ENCODE measurements around the gene BPHL.
"Not testable (repeated sequence)": the region's sequence is repeated elsewhere in the genome, so short reads cannot be mapped to it uniquely, and the experiment has no call there.

Gene BPHL

DNA sequence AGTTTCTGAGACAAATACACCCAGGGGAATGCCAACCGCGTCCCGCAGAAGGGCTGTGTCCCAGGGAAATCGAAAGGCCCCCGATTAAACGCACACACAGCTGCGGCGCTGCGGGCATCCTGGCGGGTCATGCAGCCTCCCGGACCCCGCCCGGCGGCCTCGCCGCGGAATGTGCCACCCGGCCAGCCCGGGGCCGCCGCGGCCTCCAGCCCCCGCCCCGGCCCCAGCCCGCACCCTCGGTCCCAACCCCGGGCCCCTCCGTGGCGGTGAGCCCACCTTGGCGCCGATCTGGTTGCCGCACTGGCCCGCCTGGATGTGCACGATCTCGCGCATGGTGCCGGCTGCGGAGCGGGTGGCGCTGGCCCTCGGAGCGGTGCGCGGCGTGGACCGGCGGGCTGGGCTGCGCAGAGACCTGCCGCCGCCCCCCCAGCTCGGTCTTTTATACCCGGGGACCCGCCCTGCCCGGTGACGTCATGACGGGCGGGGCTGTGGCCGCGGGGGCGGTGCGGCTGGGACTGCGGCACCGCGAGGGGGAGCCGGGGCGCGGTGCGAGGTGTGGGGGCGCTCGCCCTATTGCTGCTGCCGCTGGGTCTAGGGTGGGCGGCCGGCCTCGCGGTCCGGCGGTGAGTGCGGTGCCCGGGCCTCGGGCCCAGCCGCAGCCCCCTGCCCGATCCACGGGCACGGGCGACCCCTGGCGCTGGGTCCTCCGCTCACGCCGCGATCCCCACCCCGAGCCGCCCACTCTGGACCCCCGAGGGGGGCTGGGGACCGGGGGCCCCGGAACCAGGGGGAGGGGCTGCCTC, 38.8 kb downstream of the BPHL start, which contains the start of gene TUBB2A:
TSS of gene TUBB2A (minus strand) at position 414 of the 803 bp plus-strand sequence. CDS start at position 333, 81 bp downstream.
- DNase-seq, result peak; percentile 87 to 90

DNA sequence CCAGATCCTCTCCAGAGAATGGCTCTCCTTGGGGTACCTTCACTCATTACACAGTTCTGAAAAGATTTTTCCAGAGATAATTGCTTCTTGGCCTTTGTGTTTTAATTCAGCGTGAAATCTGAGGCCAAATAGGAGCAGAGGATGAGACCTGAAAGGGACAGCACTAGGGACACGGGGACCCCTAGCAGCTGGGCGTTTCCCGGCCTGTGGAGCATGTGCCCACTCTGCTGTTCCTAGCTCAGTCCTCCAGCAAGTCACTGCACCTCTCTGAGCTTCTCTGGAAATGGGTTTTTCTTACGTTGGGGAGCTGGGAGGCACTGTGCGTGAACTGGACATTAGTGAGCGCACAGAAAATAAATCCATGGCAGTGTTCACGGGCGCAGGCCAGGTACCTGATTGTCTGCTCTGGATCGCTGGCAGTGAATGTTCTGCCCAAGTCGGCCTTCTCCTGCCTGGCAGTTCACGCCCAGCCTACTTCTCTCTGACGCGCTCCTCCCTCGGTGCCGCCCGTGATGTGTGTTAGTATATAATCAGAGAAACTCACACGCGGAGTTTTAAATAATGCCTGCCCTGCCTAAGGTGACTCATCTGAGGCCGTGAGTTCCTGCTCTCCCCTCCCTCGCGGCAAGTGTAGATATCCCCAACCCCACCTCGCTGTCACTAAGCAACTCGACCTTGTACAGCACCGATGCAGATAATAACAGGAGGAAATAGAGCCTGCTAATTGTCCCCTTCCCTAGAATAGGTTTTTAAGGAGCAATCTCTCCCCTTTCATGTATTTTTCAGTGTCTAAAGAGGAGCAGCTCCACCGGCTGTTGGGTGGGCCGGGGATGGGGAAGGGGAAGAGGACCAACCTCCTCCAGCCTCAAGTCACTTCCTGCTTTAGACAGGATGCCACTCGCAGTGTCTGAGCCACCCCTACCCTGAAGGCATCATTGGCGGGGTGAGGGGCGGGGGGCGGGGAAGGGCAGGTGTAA, 41.6 kb downstream of the BPHL start:
- peak; percentile 72 to 78 for DNase-seq

DNA sequence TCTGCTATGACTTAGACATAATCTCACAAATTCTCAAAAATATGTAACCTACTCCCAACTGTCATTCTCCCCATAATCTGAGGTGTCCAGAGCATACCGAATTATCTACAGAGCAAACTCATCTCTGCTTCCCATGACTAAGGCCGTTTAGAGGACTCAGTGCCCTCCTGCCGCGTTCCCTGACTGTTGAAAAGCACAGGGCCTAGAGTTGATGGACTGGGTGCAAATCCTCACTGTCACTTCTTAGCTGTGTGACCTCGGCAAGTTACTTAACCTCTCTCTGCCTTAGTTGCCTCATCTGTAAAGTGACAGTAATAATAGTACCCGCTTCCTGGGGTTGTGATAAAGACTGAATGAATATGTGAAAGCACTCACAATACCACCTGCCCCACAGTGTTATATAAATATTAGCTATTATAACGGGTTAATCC, 43.6 kb downstream of the BPHL start:
- no peak for DNase-seq

DNA sequence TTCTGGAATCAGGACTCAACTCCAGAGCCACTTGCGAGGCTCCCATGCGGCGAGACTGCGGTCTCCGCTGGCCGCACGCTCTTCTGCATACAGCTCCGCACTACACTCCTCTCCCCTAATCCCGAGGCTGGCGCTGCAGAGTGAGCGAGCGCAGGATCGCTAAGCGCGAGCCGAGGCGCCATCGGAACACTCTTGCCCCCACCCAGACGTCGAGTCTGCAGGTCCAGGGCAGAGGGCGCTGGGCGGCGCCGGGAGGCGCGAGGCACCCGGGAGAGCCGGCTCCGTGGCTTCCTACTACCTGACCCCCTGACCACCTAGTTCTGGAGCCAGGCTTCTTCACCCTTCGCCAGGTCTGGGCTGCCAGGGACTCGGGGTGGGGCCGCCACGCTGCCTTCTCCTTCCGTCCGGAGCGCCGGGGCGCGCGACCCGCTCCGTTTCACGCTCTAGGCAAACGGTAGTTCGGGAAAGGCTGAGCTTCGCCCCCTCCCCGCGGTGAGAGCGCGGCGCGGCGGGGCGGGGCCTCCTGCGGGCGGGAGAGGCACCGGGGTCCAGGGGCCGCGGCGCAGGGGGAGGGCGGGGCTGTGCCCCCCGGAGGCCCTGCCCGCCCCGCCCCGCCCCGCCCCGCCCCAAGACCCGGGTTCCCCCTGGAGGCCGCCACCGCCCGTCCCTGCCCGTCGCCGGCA, 44.2 kb downstream of the BPHL start:
- peak; percentile 60 to 72 for DNase-seq

DNA sequence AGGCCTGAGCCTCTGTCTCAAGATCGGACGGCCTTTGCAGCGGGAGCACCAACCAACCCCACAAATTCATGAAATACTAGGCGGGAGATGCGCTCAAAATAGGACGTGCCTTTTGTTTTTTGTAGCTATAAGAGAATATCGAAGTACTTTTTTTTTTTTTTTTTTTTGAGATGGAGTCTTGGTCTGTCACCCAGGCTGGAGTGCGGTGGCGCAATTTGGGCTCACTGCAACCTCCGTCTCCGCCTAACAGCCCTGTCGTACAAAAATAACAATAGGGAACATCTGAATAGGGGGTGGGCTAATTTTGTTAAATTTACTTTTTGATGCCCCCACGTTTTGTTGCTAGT, 44.7 kb downstream of the BPHL start:
- no peak for DNase-seq

DNA sequence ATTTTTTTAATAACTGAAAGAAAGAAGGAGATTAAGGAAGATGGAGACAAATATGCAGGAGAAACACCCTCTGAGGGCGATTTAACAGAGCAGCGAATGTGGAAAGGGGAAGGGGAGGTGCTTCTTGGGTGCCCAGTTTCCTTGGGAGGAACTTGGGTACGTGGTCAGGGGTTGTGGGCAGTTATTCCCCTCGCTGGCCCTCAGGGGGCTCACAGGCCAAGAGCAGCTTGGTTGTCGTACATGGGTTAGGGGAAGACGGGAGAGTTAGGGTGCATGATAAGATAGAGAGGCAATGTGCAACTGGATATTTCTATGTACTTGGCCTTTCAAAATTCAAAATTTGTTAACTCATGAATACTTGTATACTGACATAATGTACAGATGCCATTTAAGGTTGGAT, 45.9 kb downstream of the BPHL start:
- no peak for DNase-seq

DNA sequence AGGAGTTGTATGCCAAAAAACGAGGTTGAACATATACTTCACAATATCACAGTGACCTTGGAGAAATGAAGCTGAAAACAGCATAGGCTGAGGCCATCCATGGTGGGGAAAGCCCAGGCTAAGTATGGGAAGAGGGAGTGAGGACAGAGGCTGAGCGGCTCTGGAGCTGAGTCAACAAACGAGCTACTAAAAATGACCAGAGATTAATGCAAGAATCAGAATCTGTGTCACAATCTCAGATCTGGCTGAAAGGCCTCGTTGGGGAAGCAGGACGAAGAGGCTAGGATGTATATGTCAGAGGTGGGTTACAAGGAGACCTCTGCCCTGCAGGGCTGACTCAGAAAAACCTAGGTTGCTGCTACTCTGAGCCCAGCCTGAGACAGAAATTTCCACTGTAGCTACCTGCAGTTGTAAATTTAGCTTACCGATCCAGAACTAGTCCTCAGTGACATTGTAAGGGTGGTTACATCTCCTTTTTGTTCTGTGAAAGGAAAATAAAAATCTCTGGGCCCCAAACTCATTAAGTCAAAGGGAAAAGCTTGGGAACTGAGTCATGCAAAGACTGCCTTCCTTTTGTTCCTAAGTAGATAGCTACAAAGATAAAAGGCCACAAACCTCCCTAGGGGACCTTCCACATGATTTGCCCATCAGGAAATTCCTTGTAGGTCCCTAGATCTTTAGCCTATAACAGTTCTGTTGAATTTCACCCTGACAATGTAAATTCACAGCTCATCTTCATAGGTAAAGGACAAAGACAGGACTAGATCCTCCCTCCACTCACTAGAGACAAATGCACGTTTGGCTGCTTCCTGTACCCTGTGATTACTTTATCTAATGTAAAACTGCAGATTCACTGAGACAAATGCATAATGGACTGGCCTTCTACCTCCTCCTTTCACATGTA, 47.4 kb downstream of the BPHL start:
- no peak for DNase-seq

DNA sequence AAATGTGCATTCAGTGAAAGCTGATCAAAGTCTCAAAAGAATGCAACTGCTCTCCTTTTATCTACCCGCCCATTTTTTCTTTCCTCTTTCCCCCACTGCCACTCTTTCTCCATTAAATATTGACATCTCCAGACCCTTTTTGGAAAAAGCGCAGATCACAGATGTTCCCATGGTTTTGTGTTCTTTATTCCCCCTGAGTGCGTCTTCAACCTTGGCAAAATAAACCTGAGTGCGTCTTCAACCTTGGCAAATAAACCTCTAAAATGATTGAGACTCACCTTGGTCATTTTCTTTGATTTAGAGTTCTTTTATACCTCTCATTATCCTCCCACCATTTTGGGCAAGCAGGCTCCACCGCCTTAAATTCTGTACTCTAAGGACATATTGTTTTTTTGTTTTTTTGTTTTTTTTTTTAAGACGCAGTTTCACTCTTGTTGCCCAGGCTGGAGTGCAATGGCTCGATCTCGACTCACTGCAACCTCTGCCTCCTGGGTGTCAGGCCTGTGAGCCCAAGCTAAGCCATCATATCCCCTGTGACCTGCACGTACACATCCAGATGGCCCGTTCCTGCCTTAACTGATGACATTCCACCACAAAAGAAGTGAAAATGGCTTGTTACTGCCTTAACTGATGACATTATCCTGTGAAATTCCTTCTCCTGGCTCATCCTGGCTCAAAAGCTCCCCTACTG, 48.2 kb downstream of the BPHL start:
- not testable (repeated sequence) for DNase-seq

DNA sequence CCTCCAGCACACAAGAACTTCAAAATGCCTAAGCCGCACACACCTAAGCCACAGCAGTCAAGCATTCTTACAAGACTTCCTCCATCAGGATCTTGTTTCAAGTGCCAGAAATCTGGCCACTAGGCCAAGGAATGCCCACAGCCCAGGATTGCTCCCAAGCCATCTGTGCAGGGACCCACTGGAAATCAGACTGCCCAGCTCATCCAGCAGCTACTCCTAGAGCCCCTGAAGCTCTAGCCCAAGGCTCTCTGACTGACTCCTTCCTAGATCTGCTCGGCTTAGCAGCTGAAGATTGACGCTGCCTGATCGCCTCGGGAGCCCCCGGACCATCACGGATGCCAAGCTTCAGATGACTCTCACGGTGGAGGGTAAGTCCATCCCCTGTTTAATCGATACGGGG, 49.5 kb downstream of the BPHL start:
- not testable (repeated sequence) for DNase-seq

DNA sequence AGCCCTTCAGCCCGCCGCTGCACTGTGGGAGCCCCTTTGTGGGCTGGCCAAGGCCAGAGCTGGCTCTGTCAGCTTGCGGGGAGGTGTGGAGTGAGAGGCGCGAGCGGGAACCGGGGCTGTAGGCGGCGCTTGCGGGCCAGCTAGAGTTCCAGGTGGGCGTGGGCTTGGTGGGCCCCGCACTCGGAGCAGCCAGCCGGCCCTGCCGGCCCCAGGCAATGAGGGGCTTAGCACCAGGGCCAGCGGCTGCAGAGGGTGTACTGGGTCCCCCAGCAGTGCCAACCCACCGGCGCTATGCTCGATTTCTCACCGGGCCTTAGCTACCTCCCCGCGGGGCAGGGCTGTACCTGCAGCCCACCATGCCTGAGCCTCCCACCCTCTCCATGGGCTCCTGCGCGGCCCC, 52.2 kb downstream of the BPHL start:
- not testable (repeated sequence) for DNase-seq

DNA sequence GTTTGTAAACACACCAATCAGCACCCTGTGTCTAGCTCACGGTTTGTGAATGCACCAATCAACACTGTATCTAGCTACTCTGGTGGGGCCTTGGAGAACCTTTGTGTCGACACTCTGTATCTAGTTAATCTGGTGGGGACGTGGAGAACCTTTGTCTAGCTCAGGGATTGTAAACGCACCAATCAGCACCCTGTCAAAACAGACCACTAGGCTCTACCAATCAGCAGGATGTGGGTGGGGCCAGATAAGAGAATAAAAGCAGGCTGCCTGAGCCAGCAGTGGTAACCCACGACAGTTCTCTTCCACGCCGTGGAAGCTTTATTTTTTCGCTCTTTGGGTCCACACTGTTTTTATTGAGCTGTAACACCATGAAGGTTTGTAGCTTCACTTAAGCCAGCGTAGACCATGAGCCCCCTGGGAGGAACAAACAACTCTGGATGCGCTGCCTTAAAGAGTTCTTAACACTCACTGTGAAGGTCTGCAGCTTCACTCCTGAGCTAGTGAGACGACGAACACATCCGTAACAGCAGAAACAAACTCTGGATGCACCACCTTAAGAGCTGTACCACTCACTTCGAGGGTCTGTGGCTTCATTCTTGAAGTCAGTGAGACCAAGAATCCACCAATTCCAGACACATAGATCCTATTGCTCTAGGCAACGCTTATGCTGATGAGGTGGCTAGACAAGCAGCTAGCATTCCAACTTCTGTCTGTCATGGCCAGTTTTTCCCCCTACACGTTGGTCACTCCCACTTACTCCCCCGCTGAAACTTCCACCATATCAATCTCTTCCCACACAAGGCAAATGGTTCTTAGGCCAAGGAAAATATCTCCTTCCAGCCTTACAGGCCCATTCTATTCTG, 53.0 kb downstream of the BPHL start:
- DNase-seq, result not testable (repeated sequence)

DNA sequence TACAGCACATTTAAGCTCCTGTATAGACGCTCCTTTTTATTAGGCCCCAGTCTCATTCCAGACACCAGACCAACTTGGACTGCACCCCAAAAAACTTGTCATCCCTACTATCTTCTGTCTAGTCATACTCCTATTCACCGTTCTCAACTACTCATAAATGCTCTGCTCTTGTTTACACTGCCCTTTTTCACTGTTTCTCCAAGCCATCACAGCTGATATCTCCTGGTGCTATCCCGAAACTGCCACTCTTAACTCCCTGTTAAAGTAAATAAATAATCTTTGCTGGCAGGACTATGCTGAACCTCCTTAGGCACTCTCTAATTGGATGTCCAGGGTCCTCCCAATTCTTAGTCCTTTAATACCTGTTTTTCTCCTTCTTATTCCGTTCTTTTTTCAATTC, 54.3 kb downstream of the BPHL start:
- not testable (repeated sequence) for DNase-seq

DNA sequence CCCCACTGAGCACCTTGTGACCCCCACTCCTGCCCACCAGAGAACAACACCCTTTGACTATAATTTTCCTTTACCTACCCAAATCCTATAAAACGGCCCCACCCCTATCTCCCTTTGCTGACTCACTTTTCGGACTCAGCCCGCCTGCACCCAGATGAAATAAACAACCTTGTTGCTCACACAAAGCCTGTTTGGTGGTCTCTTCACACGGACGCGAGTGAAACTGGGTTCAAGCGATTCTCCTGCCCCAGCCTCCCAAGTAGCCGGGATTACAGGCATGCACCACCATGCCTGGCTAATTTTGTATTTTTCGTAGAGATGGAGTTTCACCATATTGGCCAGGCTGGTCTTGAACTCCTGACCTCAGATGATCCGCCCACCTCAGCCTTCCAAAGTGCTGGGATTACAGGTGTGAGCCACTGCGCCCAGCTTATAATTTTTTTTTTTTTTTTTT, 55.2 kb downstream of the BPHL start:
- not testable (repeated sequence) for DNase-seq

DNA sequence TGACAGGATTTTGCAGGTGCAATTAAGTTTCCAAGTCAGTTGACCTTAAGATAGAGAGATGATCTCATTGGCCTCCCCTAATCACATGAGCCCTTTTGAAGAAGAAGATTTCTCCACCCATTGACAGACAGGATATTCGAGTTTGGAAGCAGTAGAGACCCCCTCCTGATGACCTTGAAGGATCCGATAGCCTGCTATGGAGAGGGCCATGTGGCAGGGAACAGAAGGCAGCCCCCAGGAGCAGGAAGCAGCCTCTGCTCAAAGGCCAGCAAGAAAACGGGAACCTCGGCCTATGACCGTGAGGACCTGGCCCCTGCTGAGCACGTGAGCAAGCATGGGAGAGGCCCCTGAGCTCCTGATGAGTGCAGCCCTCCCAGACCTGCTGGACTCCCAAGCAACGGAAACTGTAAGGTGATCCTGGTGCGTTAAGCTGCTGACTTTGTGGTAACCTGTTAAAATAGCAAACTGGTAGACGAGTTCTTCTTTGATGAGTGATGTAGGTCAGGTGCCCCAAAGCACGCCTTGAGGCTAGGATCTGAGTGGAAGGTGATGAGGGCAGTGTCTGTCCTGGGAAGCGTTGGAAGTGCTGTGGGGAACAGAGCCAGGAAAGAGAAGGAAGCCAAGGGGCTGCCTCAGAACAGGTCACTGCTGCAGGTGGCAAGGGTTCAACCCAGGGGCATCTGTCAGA, 57.3 kb downstream of the BPHL start:
- DNase-seq, result no peak

DNA sequence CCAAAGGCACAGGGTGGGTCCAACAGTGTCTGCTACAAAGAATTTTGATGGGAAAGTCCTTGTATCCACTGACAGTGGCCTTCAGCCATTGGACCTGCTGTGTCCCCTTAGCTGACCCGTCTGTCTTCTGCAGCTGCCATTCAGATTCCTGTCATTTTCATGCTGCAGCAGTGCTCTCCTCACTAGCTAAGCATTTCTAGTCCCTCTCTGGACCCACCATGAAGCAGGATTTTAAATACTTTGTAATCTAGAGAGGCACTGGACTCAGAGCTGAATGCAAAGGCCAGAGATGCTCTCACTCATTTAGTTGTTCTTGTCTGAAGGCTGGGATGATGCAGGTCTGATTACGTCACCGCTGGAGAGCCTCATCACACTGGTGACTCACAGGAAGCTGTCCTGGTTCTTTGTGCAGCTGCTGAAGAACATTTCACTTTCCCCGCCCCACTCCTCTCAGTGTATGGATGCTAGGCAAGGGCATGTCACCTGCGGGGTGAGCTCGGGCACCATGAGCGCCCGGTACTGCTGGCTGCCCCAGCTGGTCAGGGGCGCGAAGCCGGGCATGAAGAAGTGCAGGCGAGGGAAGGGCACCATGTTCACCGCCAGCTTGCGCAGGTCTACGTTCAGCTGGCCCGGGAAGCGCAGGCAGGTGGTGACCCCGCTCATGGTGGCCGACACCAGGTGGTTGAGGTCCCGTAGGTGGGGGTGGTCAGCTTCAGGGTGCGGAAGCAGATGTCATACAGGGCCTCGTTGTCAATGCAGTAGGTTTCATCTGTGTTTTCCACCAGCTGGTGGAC, 58.2 kb downstream of the BPHL start:
- peak in 1 of 2 donors; percentile 50 for DNase-seq

DNA sequence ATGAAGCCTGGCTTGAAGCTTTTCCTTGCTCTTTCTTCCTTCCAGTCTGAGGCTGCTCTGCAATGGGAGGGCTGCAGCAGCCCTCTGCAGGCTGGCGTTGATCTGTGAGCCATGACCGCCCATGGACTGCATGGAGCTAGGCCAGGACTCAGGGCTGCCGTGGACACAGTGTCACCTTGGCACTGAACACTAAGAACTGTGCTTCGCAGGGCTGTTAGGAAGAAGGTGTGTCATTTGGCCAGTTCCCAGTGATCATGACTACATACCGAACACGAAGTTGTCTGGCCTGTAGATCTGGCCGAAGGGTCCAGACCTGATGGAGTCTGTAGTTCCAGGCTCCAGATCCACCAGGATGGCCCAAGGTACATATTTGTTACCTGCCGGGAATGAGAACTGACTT, 60.2 kb downstream of the BPHL start:
- DNase-seq, result not testable (repeated sequence)

DNA sequence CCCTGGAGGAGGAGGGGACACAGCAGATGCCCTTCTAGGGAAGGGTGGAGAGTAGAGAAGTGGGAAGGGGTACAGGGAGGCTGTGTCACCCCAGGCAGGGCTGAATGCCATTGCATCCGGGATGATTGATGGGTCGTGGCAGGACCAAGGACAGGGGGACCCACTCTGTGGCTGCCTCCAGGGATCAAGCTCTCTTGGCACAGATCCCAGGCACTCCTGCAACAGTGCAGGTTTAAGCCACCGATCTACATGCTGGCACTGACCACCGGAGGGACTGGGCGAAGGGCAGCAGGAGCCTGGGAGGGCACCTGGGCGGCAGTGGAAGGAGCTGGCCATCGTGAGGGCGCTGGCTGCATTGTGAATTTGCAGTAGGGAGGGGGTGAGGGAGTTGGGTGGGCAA, 61.4 kb downstream of the BPHL start:
- not testable (repeated sequence) for DNase-seq

DNA sequence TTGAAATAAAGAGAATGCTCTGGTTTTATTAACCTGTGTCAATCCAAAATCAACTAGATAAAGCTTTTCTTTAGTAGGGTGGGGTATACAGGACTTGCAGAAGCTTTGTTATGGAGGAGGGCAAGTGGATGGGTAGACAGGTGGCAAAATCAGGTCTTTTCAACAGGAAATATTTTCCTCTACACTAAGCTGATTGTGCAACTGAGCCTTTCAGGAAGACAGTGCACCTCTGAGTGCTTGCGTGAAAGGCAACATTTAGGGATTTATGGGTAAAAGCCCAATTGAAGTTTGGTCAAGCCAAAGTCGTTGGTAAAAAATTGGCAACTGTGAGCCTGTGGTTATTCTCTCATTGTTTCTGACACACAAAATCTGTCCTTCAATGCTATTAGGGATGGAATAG, 62.6 kb downstream of the BPHL start:
- no peak for DNase-seq

DNA sequence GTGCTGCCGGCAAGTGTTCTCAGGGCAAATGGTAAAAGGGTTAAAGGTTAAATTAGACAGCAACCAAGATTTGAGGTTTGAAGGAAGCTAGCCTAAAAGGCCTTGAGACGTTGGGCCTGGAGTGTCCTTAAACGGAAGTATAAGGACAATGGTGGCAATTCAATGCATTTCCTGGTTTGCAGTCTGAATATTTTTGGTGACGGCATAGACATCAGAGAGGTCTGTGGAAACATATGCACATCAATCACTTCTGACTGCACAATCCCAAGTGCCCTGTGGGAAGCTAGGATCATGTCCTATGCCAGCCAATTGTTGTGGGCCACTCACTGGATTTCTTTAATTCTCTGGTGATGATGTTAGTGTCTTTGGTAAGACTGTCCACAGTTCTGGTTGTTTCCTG, 64.6 kb downstream of the BPHL start:
- DNase-seq, result no peak

Measured in CD4-positive, alpha-beta T cell treated with Interleukin-1 beta for 1 hour (primary cell).